ENCODE results near the gene PLAAT5. TPM values are rescaled to one million over a fixed set of nuclear protein-coding genes. Genes with fewer than 3 reads are reported as not detected.
A peak's percentile ranks its signal among the peaks of the same experiment; 100 is the strongest.

PLAAT5 gene
- total RNA-seq, 3 donors from 2014 or later (not counting 1 experiment from before 2014, with no cell fraction given) = 0.59 to 3.0 (median 0.95) TPM

DNA sequence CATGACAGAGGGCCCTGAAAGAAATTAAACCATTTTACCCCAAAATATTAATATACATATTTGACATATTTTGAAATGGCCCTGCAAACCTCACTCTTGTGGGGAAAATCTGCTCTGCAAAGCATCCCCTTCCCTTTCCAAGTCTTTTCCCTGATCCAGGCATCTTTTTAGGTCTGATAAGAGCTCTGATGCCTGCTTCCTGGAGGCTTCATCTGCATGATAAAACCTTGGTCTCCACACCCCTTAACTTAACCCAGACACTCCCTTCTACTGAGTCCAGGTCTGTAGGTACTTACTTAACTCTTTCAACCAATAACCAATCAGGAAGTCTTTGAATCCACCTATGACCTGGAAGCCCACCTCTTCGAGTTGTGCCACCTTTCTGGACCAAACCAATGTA lies 13.1 kb upstream of the PLAAT5 start:
- 76% methylated on average over 1 of the region's 1 CpG for WGBS (ENCODE audit: insufficient coverage)

GRCh38 chr11:63503492-63503891 lies 12.5 kb upstream of the PLAAT5 start:
- 65% methylated on average over 5 of the region's 6 CpGs for WGBS (ENCODE audit: insufficient coverage)
- TF ChIP-seq CTCF (IDR thresholded peaks at IDR 0.05) = no peak
- no peak overlapping the region for H3K4me3 ChIP-seq (ENCODE audit: low read length)
- Mint-ChIP-seq H3K27me3 (ENCODE audit: low read depth in 2 of 2) (peaks cover 0 to 5% of the 10 kb centered on the region in 2 donors), H3K9me3 (peaks cover 3 to 7% of the 10 kb centered on the region in 2 donors), H3K27ac (no peak overlapping the region), H3K4me1 (peaks cover 0 to 34% of the 10 kb centered on the region in 2 donors), H3K4me3 (no peak overlapping the region), H3K36me3 (peaks cover 13% of the 10 kb centered on the region)
- no peak for DNase-seq
- no peaks in the 10 kb centered on the region for H3K36me3 ChIP-seq (ENCODE audit: control insufficient read depth, insufficient read depth, low read length)
- H3K27me3 ChIP-seq (ENCODE audit: control insufficient read depth, insufficient read depth, low read length) = no peaks in the 10 kb centered on the region
- H3K9me3 ChIP-seq (ENCODE audit: control insufficient read depth, insufficient read depth, low read length) = peaks cover 7% of the 10 kb centered on the region
- ATAC-seq = peak in 1 of 3 donors; percentile 54
- no peak overlapping the region for H3K27ac ChIP-seq (ENCODE audit: low read length)
- H3K4me1 ChIP-seq (ENCODE audit: control insufficient read depth, insufficient read depth, low read length) = peaks cover 23% of the 10 kb centered on the region
- intact Hi-C loops (cut with micrococcal nuclease) = no loop called here

More for the DNA sequence above, 13.1 kb upstream of the PLAAT5 start:
- intact Hi-C loops (cut with micrococcal nuclease) = no loop called here
- no peak for DNase-seq
- peaks cover 23% of the 10 kb centered on the region for H3K4me1 ChIP-seq (ENCODE audit: control insufficient read depth, insufficient read depth, low read length)
- Mint-ChIP-seq H3K4me3 (no peak overlapping the region), H3K4me1 (peaks cover 0 to 34% of the 10 kb centered on the region in 2 donors), H3K27me3 (ENCODE audit: low read depth in 2 of 2) (peaks cover 0 to 2% of the 10 kb centered on the region in 2 donors), H3K27ac (peak overlapping the region in 1 of 2 donors; percentile 31), H3K36me3 (peaks cover 13% of the 10 kb centered on the region), H3K9me3 (peaks cover 3 to 7% of the 10 kb centered on the region in 2 donors)
- peaks cover 7% of the 10 kb centered on the region for H3K9me3 ChIP-seq (ENCODE audit: control insufficient read depth, insufficient read depth, low read length)
- ATAC-seq = no peak
- no peak overlapping the region for H3K4me3 ChIP-seq (ENCODE audit: low read length)
- no peaks in the 10 kb centered on the region for H3K36me3 ChIP-seq (ENCODE audit: control insufficient read depth, insufficient read depth, low read length)
- no peak for TF ChIP-seq CTCF (IDR thresholded peaks at IDR 0.05)
- H3K27ac ChIP-seq (ENCODE audit: low read length) = no peak overlapping the region
- no peaks in the 10 kb centered on the region for H3K27me3 ChIP-seq (ENCODE audit: control insufficient read depth, insufficient read depth, low read length)

- Histone ChIP-seq H3K4me1 (ENCODE audit: control insufficient read depth, insufficient read depth, low read length) (peaks cover 23% of the 10 kb centered on the region), H3K4me3 (ENCODE audit: low read length) (no peak overlapping the region), H3K27me3 (ENCODE audit: control insufficient read depth, insufficient read depth, low read length) (no peaks in the 10 kb centered on the region), H3K9me3 (ENCODE audit: control insufficient read depth, insufficient read depth, low read length) (peaks cover 7% of the 10 kb centered on the region), H3K27ac (ENCODE audit: low read length) (no peak overlapping the region), H3K36me3 (ENCODE audit: control insufficient read depth, insufficient read depth, low read length) (no peaks in the 10 kb centered on the region)
- intact Hi-C loops (cut with micrococcal nuclease) = no loop called here
- TF ChIP-seq CTCF (IDR thresholded peaks at IDR 0.05) = no peak
- peaks cover 3 to 7% of the 10 kb centered on the region in 2 donors for H3K9me3 Mint-ChIP-seq
- peaks cover 0 to 32% of the 10 kb centered on the region in 2 donors for H3K4me1 Mint-ChIP-seq
- peak overlapping the region in 1 of 2 donors; percentile 31 for H3K27ac Mint-ChIP-seq
- H3K27me3 Mint-ChIP-seq (ENCODE audit: low read depth in 2 of 2) = peaks cover 6 to 9% of the 10 kb centered on the region in 2 donors
- DNase-seq (no peak), ATAC-seq (no peak)
- no peak overlapping the region for H3K4me3 Mint-ChIP-seq
- H3K36me3 Mint-ChIP-seq = peaks cover 13% of the 10 kb centered on the region
- 34% methylated on average over 2 of the region's 2 CpGs for WGBS (ENCODE audit: insufficient coverage)
These were observed 11.4 kb upstream of the PLAAT5 start for GRCh38 chr11:63502252-63502820.

DNA sequence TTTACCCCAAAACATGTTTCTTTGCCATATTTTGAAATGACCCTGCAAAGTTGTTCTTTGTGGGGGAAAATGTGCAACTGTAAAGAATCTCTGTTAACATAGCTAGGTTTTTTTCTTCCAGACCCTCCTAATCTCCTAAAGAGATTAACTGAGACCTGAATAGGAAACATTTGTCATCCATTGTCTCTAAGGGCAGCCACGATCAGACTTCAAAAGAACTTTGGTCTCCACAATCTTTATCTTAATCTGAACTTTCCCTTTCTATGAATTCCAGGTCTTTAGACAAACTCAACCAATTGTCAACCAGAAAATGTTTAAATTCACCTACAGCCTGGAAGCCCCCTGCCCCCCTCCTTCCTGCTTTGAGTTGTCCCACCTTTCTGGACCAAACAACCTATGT lies 10.3 kb upstream of the PLAAT5 start:
- Histone ChIP-seq H3K4me3 (ENCODE audit: low read length) (no peak overlapping the region), H3K27ac (ENCODE audit: low read length) (no peak overlapping the region), H3K27me3 (ENCODE audit: control insufficient read depth, insufficient read depth, low read length) (no peaks in the 10 kb centered on the region), H3K9me3 (ENCODE audit: control insufficient read depth, insufficient read depth, low read length) (peaks cover 7% of the 10 kb centered on the region), H3K36me3 (ENCODE audit: control insufficient read depth, insufficient read depth, low read length) (no peaks in the 10 kb centered on the region), H3K4me1 (ENCODE audit: control insufficient read depth, insufficient read depth, low read length) (peaks cover 18% of the 10 kb centered on the region)
- H3K27me3 Mint-ChIP-seq (ENCODE audit: low read depth in 2 of 2) = peaks cover 11 to 17% of the 10 kb centered on the region in 2 donors
- 46% methylated on average over 1 of the region's 1 CpG for WGBS (ENCODE audit: insufficient coverage)
- H3K27ac Mint-ChIP-seq = no peak overlapping the region
- peaks cover 3 to 7% of the 10 kb centered on the region in 2 donors for H3K9me3 Mint-ChIP-seq
- peaks cover 13% of the 10 kb centered on the region for H3K36me3 Mint-ChIP-seq
- H3K4me3 Mint-ChIP-seq = no peak overlapping the region
- DNase-seq (no peak), ATAC-seq (no peak)
- intact Hi-C loops (cut with micrococcal nuclease) = no loop called here
- peaks cover 0 to 24% of the 10 kb centered on the region in 2 donors for H3K4me1 Mint-ChIP-seq
- no peak for TF ChIP-seq CTCF (IDR thresholded peaks at IDR 0.05)

All from natural killer cell (primary cell).